Measurements from ENCODE around the gene OSBPL8.

DNA sequence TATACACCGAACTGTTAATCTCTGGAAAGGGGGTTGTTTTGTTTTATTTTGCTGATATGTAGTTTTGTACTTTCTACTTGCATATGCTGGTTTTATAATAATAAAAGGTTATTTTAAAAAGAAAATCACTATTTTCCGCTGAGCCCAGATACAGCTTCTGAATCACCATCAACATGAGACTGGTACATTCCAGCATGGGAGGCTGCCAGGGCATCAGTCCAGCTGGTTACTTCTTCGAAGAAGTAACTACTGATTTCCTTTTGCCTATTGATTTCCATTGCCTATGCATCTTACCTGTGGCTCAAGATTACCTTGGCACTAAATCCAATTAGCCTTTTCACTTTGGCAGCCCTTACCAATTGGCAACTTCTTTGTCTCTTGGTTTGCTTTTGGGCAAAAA is 11.7 kb upstream of the OSBPL8 start:
- TF ChIP-seq, protein P1, sequence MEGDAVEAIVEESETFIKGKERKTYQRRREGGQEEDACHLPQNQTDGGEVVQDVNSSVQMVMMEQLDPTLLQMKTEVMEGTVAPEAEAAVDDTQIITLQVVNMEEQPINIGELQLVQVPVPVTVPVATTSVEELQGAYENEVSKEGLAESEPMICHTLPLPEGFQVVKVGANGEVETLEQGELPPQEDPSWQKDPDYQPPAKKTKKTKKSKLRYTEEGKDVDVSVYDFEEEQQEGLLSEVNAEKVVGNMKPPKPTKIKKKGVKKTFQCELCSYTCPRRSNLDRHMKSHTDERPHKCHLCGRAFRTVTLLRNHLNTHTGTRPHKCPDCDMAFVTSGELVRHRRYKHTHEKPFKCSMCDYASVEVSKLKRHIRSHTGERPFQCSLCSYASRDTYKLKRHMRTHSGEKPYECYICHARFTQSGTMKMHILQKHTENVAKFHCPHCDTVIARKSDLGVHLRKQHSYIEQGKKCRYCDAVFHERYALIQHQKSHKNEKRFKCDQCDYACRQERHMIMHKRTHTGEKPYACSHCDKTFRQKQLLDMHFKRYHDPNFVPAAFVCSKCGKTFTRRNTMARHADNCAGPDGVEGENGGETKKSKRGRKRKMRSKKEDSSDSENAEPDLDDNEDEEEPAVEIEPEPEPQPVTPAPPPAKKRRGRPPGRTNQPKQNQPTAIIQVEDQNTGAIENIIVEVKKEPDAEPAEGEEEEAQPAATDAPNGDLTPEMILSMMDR (conservative IDR thresholded peaks at IDR 0.05; ENCODE audit: low read length) = no peak
- no peak for TF ChIP-seq EZH2phosphoT487 (IDR thresholded peaks at IDR 0.05; ENCODE audit: borderline replicate concordance, low read depth, low read length)
